ENCODE measurements around the gene TGFBR2. TPM values are rescaled to one million over a fixed set of nuclear protein-coding genes. Genes with fewer than 3 reads are reported as not detected.

The TGFBR2 gene
- total and polyA plus RNA-seq, 2 of the 13 experiments (the other 11 are each of a cell fraction or from before 2014, with no cell fraction given): 82.2 to 187 TPM

DNA sequence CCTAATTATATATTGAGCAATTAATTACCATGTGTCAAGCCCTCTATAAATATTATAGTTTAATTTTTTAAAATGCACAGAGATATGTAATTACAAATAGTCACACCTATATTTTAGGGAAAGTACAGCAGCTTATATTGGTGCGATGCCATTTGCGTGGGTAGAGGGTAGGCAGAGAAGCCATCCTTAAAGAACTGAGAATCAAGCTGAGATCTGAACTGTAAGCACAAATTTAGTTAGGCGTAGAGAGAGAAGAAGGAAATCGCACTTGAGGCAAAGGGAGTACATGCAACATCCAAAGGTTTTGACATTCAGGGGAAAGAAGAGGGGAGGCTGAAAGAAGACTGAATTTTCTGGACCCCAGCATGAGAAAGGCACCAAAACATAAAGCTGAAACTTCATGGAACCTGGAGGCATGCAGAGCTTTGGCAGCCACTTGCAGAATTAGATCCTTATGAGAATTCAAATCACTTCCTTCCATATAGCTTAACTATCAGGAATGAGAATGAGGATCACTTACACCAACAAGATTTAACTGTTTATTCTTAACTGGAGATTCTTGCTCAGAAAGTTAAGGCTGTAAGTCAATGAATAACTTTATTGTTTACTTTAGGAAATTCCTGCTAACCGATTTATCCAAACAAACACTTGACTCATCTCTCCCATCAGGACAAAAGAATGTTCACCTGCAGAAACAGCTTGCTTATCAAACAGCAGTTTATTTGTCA lies 114.3 kb downstream of the TGFBR2 start (continued):
- no peak for TF ChIP-seq TRAFD1 (CRISPR knock-in tag; IDR thresholded peaks at IDR 0.05; ENCODE audit: borderline replicate concordance)
- TF ChIP-seq HOXA3 (CRISPR knock-in tag; IDR thresholded peaks at IDR 0.05): no peak
- TF ChIP-seq DDIT3 (CRISPR knock-in tag; IDR thresholded peaks at IDR 0.05): no peak
- TF ChIP-seq, protein P1, sequence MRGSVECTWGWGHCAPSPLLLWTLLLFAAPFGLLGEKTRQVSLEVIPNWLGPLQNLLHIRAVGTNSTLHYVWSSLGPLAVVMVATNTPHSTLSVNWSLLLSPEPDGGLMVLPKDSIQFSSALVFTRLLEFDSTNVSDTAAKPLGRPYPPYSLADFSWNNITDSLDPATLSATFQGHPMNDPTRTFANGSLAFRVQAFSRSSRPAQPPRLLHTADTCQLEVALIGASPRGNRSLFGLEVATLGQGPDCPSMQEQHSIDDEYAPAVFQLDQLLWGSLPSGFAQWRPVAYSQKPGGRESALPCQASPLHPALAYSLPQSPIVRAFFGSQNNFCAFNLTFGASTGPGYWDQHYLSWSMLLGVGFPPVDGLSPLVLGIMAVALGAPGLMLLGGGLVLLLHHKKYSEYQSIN (CRISPR knock-in tag; IDR thresholded peaks at IDR 0.05; ENCODE audit: borderline replicate concordance): no peak
- TF ChIP-seq KMT2A (CRISPR knock-in tag; IDR thresholded peaks at IDR 0.05): no peak
- TF ChIP-seq ZNF672 (CRISPR knock-in tag; IDR thresholded peaks at IDR 0.05): no peak
- TF ChIP-seq TOPORS (CRISPR knock-in tag; IDR thresholded peaks at IDR 0.05): no peak
- no peak for TF ChIP-seq BORCS8-MEF2B (CRISPR knock-in tag; IDR thresholded peaks at IDR 0.05)
- no peak for TF ChIP-seq HMG20B (CRISPR knock-in tag; conservative IDR thresholded peaks at IDR 0.05)
- no peak for TF ChIP-seq ZNF337 (CRISPR knock-in tag; IDR thresholded peaks at IDR 0.05; ENCODE audit: borderline replicate concordance, low read depth)
- no peak for TF ChIP-seq ATM (IDR thresholded peaks at IDR 0.05; ENCODE audit: borderline replicate concordance)
- TF ChIP-seq ZNF160 (CRISPR knock-in tag; IDR thresholded peaks at IDR 0.05): no peak
- no peak for TF ChIP-seq CREB1 (IDR thresholded peaks at IDR 0.05)
- 0 out of 2 replicates have a peak, but pooled peaks have one; percentile 44 for TF ChIP-seq CREB1 (CRISPR knock-in tag; IDR thresholded peaks at IDR 0.05)
- TF ChIP-seq MXD4 (CRISPR knock-in tag; IDR thresholded peaks at IDR 0.05): no peak
- TF ChIP-seq, protein P2, sequence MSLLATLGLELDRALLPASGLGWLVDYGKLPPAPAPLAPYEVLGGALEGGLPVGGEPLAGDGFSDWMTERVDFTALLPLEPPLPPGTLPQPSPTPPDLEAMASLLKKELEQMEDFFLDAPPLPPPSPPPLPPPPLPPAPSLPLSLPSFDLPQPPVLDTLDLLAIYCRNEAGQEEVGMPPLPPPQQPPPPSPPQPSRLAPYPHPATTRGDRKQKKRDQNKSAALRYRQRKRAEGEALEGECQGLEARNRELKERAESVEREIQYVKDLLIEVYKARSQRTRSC (CRISPR knock-in tag; IDR thresholded peaks at IDR 0.05; ENCODE audit: low read depth): no peak
- TF ChIP-seq ZNF619 (CRISPR knock-in tag; IDR thresholded peaks at IDR 0.05): no peak
- TF ChIP-seq MAF1 (CRISPR knock-in tag; IDR thresholded peaks at IDR 0.05; ENCODE audit: borderline replicate concordance): no peak
- no peak for TF ChIP-seq TBL1XR1 (IDR thresholded peaks at IDR 0.05; ENCODE audit: borderline replicate concordance, low read length, partially characterized antibody)
- no peak for TF ChIP-seq YY1 (IDR thresholded peaks at IDR 0.05; ENCODE audit: insufficient read depth, insufficient replicate concordance, low read depth, low read length)
- no peak for TF ChIP-seq SIX4 (CRISPR knock-in tag; IDR thresholded peaks at IDR 0.05)
- TF ChIP-seq MBD4 (IDR thresholded peaks at IDR 0.05; ENCODE audit: borderline replicate concordance, low read length): 0 out of 2 replicates have a peak, but pooled peaks have one; percentile 45
- TF ChIP-seq KDM3A (CRISPR knock-in tag; IDR thresholded peaks at IDR 0.05; ENCODE audit: low read depth): no peak
- no peak for TF ChIP-seq AGO2 (optimal IDR thresholded peaks at IDR 0.05; ENCODE audit: low read depth, low read length)
- TF ChIP-seq ISL2 (CRISPR knock-in tag; IDR thresholded peaks at IDR 0.05): peak; percentile 63; the same call in 1 of the 2 replicates
- no peak for TF ChIP-seq NPAS2 (CRISPR knock-in tag; IDR thresholded peaks at IDR 0.05; ENCODE audit: borderline replicate concordance)
- no peak for TF ChIP-seq ZNF180 (CRISPR knock-in tag; IDR thresholded peaks at IDR 0.05; ENCODE audit: borderline replicate concordance, low read depth)
- no peak for TF ChIP-seq SRY (CRISPR knock-in tag; IDR thresholded peaks at IDR 0.05)
- TF ChIP-seq ZNF7 (CRISPR knock-in tag; IDR thresholded peaks at IDR 0.05): no peak
- TF ChIP-seq ZNF83 (CRISPR knock-in tag; IDR thresholded peaks at IDR 0.05; ENCODE audit: borderline replicate concordance): no peak

Data from HepG2 (cell line).